Skeletal muscle cell (primary cell): ENCODE results near the gene PPL.

Experiments
- DNase-seq: peaks from one replicate; pipeline ENCODE4 v3.0.0-alpha.2; 2010; ENCODE audit warnings: low read depth
- H3K4me3 ChIP-seq: 2 replicates; pipeline ENCODE4 v1.5.1; 2011; ENCODE audit warnings: low read depth, mild to moderate bottlenecking, control low read depth, low read length, moderate library complexity

The PPL gene

DNA sequence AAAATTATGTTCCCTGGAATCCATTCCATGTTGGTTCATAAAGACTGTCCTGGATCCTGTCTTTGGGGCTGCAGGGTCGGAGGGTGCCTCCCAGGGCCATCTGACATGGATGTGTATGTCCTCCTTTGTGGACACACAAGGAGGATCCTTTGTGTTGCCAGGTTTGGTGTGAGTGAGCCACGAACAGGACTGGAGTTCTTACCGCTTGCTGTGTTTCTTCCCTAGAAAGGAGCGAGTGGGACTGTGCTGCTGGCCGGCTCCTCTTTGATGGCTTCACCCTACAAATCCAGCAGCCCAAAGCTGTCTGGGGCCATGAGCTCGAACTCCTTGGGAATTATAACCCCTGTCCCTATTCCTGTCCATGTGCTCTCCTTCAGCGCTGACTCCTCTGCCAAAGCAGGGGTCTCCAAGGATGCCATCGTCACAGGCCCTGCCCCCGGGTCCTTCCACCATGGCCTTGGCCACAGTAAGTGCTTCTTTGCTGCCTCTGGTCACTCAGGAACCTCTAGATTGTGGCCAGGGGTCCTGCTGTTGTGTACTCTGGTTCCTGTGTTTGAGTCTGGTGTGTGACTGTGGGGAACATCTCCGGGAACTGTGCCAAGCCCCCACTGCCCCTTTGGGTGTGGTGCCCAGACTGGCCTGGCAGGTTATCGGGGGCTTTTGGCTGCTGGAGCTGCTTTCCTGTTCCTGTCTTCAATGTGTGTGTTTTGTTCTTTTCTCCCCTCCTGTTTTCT, 60.1 kb downstream of the PPL start:
- no peak overlapping the region for H3K4me3 ChIP-seq
- DNase-seq = no peak

DNA sequence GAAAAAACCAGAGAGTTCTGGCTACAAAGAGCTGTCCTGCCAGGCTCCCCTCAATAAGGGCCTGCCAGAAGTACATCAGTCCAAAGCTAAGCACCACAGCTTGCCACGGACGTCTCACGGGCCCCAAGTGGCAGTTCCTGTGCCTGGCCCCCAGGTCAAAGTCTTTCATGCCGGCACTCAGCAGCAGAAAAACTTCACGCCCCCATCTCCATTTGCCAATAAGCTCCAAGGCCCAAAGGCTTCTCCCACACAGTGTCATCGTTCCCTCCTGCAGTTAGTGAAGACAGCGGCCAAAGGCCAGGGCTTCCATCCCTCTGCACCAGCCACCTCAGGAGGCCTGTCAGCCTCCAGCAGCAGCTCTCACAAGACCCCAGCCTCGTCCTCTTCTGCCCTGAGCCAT, 62.3 kb downstream of the PPL start:
- H3K4me3 ChIP-seq = no peak overlapping the region
- no peak for DNase-seq

DNA sequence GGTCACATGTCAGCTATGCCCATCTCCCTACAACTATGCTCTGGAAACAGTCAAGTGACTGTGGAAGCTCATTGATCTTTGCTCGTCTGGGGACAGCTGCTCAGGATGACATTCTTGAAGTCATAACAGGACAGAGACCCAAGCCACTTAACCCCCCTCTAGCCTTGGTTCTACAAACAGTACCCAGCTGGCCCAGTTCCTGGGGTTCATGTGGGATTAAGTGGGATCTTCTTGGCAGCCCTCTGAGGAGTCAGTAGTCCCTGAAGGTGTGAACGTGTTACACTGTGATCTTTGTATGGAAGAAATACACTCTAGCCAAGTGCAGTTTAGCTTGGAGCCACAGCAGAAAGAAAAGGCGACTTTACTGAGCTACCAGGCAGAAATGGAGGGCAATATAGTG, 63.9 kb downstream of the PPL start:
- no peak overlapping the region for H3K4me3 ChIP-seq

DNA sequence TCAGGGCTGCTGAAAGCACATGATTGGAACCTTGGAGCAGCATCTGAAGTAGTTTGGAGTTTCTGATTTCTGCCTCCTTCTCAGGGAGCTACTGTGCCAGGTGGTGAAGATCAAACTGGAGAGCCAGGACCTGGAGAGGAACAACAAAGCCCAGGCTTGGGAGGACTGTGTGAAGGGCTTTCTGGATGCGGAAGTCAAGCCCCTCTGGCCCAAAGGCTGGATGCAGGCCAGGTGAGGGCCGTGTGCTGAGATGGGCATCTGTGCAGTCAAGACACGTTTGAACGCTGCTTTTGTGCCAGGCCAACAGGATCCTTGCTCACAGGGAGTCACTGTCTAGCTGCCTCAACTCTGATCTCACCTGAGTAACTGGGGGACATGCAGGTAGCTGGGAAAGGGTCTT, 65.9 kb downstream of the PPL start:
- no peak for DNase-seq
- no peak overlapping the region for H3K4me3 ChIP-seq

More for the DNA sequence above, 63.9 kb downstream of the PPL start:
- DNase-seq = no peak

DNA sequence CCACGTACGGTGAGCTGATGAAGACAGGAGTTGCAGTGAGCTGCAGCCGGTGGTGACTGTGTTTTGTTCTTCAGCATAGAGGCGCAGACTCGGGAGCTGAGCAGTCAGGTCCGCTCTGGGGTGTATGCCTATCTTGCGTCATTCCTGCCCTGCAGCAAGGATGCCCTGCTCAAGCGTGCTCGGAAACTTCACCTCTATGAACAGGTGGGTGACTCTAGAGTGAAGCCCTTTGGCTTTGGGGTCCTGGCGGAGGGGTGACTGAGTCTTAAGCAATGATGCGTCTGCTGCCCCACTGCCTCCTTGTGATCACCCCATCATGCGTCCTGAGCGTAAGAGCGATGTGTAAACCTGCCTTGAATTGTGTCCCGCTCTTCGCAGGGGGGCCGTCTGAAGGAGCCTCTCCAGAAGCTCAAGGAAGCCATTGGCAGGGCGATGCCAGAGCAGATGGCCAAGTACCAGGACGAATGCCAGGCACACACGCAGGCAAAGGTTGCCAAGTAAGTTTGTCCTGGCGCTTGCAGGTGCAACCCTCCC, 66.7 kb downstream of the PPL start:
- no peak overlapping the region for H3K4me3 ChIP-seq

DNA sequence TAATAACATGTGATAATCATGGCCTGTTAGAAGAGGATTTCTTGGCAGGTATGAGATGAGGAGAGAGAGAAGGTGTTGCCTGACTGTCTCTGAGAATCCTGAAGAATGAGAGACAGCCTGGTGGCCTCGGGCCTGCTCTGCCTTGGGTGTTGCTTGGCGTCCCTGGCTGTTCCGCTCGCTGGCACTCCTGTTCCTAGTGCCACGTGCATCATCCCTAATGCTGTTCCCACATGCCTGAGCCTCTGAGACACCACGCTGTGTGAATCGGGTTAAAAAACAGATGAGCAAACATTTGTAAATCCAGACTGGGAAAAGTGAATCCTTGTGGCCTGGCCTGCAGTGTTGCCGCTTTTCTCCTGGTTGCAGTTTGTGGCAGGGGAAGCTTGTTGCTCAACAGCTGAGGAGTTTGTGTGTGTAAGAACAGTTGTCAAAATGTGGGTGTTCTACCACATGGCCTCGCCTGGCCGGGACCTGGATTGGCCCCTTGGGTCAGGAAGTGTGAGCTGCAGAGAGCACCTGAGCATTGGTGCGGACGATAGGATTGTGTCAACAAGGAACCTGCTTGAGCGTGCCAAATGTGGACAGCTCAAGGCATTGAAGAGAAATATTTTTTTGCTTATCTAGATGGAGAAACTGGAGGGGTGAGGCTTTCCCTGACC, 67.7 kb downstream of the PPL start:
- H3K4me3 ChIP-seq = no peak overlapping the region
- no peak for DNase-seq

More for the DNA sequence above, 66.7 kb downstream of the PPL start:
- no peak for DNase-seq

DNA sequence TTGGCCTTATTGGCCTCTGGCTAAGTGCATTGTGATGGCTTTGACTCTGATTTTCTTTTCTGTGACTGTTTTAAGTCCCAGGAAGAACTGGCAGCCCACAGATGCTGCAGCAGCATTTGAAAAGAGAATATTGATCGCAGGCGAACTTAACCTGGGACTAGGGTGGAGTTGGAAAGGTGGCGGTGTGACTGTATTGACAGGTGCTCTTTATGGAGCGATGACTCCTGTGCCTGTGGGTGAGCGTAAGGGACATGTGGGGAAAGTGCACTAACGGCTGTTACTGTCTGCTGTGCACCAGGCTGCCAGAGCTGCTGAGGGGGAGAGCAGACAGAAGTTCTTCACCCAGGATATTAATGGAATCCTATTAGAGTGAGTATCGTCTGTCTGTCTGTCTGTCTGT, 68.4 kb downstream of the PPL start:
- DNase-seq = no peak
- no peak overlapping the region for H3K4me3 ChIP-seq

DNA sequence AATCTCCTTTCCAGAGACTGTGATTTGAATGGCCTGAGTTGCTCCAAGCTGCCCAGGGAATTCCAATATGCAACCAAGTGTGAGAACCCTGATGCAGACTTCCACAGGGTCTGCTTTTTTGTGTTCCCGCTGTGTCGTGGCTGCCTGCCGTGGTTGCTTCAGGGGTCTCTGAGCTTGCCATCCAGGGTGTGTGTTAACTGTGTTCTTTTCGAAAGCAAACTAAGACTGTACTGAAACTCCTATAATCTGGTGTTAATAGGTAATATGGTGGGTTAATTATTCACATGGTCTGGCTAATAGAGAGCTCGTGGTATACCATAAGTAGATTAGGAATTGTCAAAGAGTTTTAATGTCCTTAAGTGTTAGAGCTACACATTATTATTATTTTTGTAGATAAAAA, 68.9 kb downstream of the PPL start:
- no peak for DNase-seq
- H3K4me3 ChIP-seq = no peak overlapping the region

DNA sequence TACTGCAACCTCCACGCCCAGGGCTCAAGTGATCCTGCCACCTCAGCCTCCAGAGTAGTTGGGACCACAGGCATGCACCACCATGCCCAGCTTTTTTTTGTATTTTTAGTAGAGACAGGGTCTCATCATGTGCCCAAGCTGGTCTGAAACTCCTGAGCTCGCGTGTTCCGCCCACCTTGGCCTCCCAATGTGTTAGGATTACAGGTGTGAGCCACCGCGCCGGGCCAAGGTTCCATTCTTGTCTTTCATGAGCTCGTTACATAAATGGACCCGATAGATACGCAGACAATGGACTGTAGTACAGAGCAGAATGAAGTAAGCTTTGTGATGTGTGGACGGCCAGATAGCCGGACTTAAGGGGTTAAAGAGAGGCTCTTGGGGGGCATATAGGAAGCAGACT, 70.4 kb downstream of the PPL start:
- DNase-seq = no peak
- no peak overlapping the region for H3K4me3 ChIP-seq

DNA sequence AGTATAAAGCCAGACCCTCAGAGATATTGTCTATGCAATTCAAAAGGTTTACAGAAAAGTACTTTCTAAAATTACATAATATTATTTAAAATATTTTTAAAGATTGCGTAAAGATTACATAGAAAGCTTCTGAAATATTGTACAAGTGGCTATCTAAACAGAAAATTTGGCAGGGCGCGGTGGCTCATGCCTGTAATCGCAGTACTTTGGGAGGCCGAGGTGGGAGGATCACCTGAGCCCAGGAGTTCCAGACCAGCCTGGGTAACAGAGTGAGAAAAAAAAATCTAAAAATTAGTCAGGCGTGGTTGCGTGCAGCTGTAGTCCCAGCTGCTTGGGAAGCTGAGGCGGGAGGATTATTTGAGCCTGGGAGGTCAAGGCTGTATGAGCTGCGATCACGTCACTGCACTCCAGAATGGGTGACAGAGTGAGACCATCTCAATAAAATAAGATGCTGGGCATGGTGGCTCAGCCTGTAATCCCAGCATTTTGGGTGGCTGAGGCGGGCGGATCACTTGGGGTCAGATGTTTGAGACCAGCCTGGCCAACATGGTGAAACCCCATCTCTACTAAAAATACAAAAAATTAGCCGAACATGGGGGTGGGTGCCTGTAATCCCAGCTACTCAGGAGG, 71.6 kb downstream of the PPL start:
- DNase-seq = no peak
- H3K4me3 ChIP-seq = no peak overlapping the region

DNA sequence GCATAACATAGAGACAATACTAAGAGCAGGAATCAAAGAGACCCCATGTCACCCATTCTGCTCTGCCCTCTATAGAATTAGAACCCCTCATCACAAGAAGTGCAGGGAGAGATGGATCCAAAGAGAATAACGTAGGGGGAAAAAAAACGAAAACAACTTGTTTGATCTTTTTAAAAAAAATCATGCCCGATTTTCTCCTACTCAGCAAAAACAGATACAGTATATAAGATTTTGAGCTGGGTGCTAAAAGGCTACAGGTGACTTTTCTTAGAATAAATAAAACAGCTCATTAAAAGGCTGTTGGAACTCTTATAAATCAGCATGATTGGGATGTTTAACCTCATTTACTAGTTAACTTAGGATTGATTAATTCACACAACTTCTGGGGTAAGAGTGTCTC, 72.2 kb downstream of the PPL start:
- H3K4me3 ChIP-seq = no peak overlapping the region
- DNase-seq = no peak

DNA sequence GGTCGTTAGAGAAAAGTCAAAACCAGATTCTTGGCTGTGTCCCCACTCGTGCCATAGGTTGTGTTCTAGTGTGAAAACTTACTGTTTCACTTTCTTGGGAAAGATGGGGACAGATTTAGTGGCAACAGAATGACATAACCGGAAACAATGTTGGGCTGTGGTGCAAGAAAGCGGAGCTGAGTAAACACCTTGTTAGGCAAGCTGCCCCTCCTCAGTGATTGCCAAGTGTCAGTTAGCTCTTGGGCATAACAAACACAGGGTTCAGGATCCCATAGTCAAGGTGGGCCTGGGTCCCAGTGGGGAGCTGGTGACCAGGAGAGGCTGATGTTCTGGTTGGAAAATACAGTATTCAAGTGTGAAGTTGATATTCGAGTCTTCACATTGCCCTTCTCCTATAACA, 74.3 kb downstream of the PPL start:
- no peak for DNase-seq
- H3K4me3 ChIP-seq = no peak overlapping the region

DNA sequence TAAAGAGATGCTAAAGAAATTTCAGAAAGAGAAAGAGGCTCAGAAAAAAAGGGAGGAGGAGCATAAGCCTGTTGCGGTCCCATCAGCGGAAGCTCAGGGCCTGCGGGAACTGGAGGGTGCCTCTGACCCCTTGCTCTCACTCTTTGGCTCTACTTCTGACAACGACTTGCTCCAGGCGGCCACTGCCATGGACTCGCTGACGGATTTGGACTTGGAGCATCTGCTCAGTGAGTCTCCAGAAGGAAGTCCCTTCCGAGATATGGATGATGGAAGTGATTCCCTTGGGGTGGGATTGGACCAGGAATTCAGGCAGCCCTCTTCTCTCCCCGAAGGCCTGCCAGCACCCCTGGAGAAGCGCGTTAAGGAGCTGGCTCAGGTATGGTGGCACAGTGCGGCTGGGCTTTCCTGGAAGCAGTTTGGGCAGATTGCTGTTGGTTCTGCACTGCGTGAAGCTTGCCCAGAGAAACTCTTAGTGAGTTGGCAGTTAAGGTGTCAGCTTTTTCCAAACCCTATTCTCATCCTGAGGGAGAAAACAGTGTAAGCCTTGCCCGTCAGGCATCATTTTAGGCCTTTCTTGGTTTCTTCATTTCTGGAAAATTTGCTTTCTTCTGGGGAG, 76.1 kb downstream of the PPL start:
- DNase-seq = no peak
- no peak overlapping the region for H3K4me3 ChIP-seq

DNA sequence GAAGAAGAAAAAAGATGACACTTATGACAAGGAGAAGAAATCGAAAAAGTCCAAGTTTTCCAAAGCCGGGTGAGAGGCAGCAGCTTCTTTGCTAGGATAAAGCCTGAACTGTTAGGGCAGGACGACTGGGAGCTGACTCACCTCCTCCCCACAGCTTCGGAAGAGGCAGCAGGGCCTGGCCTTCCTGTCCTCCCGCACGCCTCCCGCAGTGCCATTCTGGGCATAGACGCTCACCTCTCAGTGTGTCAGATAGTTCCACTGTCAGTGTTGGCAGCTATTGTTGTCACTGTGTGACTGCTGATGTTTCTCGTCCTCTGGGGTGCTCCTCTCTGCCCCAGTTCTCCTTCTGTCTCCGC, 77.1 kb downstream of the PPL start:
- H3K4me3 ChIP-seq = no peak overlapping the region
- no peak for DNase-seq

DNA sequence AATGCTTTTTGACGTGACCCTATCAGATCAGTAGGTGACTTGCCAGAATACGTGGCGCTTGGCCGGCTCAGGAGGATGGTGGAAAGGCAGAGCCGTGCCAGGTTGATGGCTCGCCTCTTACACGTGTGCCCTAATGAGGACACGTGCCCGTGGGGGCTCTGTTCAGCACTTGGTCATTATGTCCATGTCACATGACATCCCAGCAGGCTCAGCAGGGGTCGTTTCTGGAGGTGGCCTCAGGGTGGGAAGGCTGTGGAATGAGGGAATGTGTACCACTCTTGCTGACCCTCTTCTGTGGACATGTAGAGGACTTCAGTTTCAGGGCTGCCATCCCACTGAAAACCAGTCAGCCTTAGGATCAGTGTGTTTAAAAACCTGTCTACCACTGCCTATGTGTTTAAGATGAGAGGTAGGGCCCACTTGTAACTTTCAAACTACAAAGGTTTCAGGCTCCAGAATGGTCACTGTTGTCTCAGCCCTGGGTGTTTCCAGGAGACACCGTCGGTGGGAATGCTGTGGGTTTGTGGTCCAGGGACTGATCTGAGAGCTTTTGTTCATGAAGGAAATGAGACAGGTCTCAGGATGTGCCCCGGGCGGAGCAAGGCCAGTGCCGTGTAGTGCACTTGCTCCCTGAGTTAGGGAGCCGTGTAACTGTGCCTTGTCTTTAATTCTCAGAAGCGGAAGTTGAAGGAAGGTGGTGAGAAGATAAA, 77.6 kb downstream of the PPL start:
- no peak for DNase-seq
- no peak overlapping the region for H3K4me3 ChIP-seq

DNA sequence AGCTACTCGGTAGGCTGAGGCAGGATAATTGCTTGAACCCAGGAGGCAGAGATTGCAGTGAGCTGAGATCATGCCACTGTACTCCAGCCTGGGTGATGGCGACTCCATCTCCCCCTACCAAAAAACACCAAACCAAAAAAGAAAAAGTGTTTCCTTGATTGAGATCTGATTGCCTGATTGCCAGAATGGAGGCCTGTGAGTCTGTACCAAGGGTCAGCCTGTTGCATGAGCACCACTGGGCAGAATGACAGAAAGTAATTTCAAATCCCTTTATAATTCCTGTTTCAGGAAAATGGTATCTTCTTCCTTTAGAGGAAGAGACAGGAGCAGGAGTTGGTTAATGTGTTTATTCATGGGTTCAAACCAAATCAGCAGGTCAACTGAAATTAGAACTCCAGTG, 81.1 kb downstream of the PPL start:
- H3K4me3 ChIP-seq = no peak overlapping the region
- no peak for DNase-seq

DNA sequence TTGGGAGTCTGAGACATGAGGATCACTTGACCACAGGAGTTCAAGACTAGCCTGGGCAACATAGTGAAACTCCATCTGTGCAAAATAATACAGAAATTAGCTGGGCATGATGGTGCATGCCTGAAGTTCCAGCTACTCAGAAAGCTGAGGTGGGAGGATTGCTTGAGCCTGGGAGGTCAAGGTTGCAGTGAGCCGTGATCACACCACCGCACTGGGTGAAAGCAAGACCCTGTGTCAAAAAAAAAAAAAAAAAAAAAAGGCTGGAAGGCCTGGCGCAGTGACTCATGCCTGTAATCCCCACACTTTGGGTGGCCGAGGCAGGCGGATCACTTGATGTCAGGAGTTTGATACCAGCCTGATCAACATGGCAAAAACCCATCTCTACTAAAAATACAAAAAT, 81.6 kb downstream of the PPL start:
- H3K4me3 ChIP-seq = no peak overlapping the region
- DNase-seq = no peak

DNA sequence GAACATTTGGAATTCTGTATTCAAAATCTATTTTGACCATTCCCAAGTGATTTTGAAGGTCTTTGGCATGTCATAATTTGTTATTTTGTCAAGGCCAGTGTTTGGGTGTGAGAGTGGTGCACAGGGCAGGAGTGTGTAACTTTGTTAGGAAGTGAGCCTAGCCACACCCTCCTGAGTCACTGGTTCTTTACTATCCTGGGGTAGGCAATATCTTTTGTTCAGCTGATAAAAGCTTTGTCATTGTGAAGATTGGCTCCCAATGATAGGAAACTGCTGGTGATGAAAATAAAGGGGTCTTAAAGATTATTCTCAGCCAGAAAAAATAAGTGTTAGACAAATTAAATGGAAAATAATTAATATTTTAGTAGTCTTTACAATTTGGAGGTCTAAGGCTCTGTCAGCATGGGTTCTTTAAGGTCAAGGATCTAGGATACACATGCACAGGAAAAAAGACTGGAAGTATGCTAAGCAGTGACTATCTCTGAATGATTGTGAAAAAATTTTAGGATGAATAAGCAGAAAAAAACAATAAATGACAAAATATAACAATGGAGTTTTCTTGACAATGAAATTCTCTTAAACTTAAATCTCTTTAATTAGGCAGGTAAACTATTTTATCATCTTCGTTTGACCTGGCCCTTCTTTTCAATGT, 84.6 kb downstream of the PPL start:
- no peak for DNase-seq
- no peak overlapping the region for H3K4me3 ChIP-seq

DNA sequence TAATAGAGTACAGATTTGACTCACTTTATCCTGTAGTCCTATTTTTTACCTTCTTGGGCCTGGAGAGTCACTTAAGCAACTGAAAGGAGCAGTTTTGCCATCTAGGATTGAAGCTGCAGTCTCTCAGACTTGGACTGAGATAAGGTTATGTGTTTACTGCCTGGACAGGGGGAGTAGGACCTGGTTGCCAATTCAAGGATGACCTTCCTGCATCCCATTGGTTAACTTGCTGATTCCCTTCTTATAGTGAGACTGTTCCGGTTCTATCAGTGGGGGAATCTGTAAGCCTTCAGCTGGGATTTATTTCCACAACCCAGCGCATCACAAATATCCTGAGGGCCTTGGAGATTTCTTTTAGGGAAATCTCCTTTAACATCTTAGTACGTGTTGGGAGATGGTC, 86.7 kb downstream of the PPL start:
- DNase-seq = no peak
- no peak overlapping the region for H3K4me3 ChIP-seq
